Keratinocyte (primary cell): Measurements from ENCODE around the gene TMEM259. TPM values are rescaled to one million over a fixed set of nuclear protein-coding genes. Genes with fewer than 3 reads are reported as not detected.
A peak's percentile ranks its signal among the peaks of the same experiment; 100 is the strongest.

Experiments used
- DNase-seq: peaks from one replicate; pipeline ENCODE4 v3.0.0-alpha.2; 2011; ENCODE audit warnings: low read depth, missing footprints, low spot score
- FAIRE-seq: peaks from 2 replicates; lab custom pipeline; 2011; peaks lifted over from hg19 to GRCh38; lab: Jason Lieb, UNC
- H2AFZ ChIP-seq: 2 replicates; pipeline ENCODE4 v1.6.0; 2012; ENCODE audit warnings: low read length, control low read depth, inconsistent platforms; ENCODE audit not compliant: control insufficient read depth
- H3K27ac ChIP-seq: 2 replicates; pipeline ENCODE4 v1.5.1; 2011; ENCODE audit warnings: low read length; ENCODE audit not compliant: control insufficient read depth, insufficient read depth
- H3K27me3 ChIP-seq: 3 replicates; pipeline ENCODE4 v1.6.0; 2011; ENCODE audit warnings: low read length; ENCODE audit not compliant: control insufficient read depth, insufficient read depth; ENCODE audit errors: extremely low read depth
- H3K36me3 ChIP-seq, 2 experiments: 2 replicates in 1 of 2; 3 replicates in 1 of 2; pipeline ENCODE4 v1.5.1; 2011; ENCODE audit warnings: low read length in 2 of 2, mild to moderate bottlenecking in 1 of 2; ENCODE audit not compliant: control insufficient read depth in 2 of 2, insufficient read depth in 2 of 2; ENCODE audit errors: extremely low read depth in 1 of 2
- H3K4me1 ChIP-seq: 3 replicates; pipeline ENCODE4 v1.5.1; 2011; ENCODE audit warnings: low read length; ENCODE audit not compliant: control insufficient read depth, insufficient read depth; ENCODE audit errors: extremely low read depth
- H3K4me2 ChIP-seq: 3 replicates; pipeline ENCODE4 v1.6.0; 2011; ENCODE audit warnings: low read depth, low read length; ENCODE audit not compliant: control insufficient read depth, insufficient read depth; ENCODE audit errors: extremely low read depth
- H3K4me3 ChIP-seq, 3 experiments: fragments of 200-600 bp in 1 of 3; sonication (generic) in 1 of 3; 2 replicates in 2 of 3; 3 replicates in 1 of 3; pipeline ENCODE4 v1.5.1; 2011 to 2016; ENCODE audit warnings: low read length in 3 of 3, mild to moderate bottlenecking in 3 of 3, control low read depth in 2 of 3, inconsistent platforms in 1 of 3, low read depth in 1 of 3, mixed read lengths in 1 of 3, mixed run types in 1 of 3, moderate library complexity in 1 of 3; ENCODE audit not compliant: control insufficient read depth in 2 of 3, insufficient read depth in 2 of 3; ENCODE audit errors: extremely low read depth in 1 of 3
- H3K79me2 ChIP-seq: 2 replicates; pipeline ENCODE4 v1.6.0; 2012; ENCODE audit warnings: low read length; ENCODE audit not compliant: control insufficient read depth, insufficient read depth
- H3K9ac ChIP-seq: 3 replicates; pipeline ENCODE4 v1.6.0; 2011; ENCODE audit warnings: low read length; ENCODE audit not compliant: control insufficient read depth, insufficient read depth; ENCODE audit errors: extremely low read depth
- H3K9me1 ChIP-seq: 3 replicates; pipeline ENCODE4 v1.6.0; 2011; ENCODE audit warnings: low read length; ENCODE audit not compliant: control insufficient read depth, insufficient read depth; ENCODE audit errors: extremely low read depth
- H3K9me3 ChIP-seq: 2 replicates; pipeline ENCODE4 v1.5.1; 2012; ENCODE audit warnings: low read depth, low read length; ENCODE audit not compliant: control insufficient read depth
- H4K20me1 ChIP-seq: 3 replicates; pipeline ENCODE4 v1.6.0; 2011; ENCODE audit warnings: low read length; ENCODE audit not compliant: control insufficient read depth, insufficient read depth; ENCODE audit errors: extremely low read depth
- CTCF ChIP-seq, 3 experiments: IDR thresholded peaks in 1 of 3; conservative IDR thresholded peaks in 1 of 3; optimal IDR thresholded peaks in 1 of 3; 2 replicates in 2 of 3; 3 replicates in 1 of 3; pipeline versions ENCODE3 to v1.5.1; 2011; ENCODE audit warnings: low read length in 3 of 3, mild to moderate bottlenecking in 3 of 3, moderate library complexity in 2 of 3, control low read depth in 1 of 3, inconsistent platforms in 1 of 3; ENCODE audit not compliant: insufficient read depth in 2 of 3; ENCODE audit errors: extremely low read depth in 1 of 3
- EZH2 ChIP-seq: IDR thresholded peaks from one replicate; pipeline ENCODE4 v1.6.1; 2012; ENCODE audit warnings: inconsistent platforms, mild to moderate bottlenecking, low read length, moderate library complexity
- dilution Hi-C: fragments of 300-500 bp; cut with MboI; formaldehyde crosslinking; loops from one replicate; pipeline ENCODE4 v1.7.0; 2020; ENCODE audit warnings: low sequenced_read_pairs; ENCODE audit not compliant: extremely low pct_ligation_motif_present
- polyA plus RNA-seq, 5 experiments: library from polyadenylated mRNA; depleted of rRNA in 3 of 5; stranded (reverse) in 3 of 5; stranded (forward) in 1 of 5; unstranded in 1 of 5; fragments of >200 nt; gene quantifications; 1 replicate in 1 of 5; 2 replicates in 3 of 5; 3 replicates in 1 of 5; pipeline versions ENCODE4 v1.2.1 to v1.2.3, GENCODE V29; 2011 to 2012; ENCODE audit warnings: missing spikeins in 2 of 5, low read depth in 1 of 5, low replicate concordance in 1 of 5

TMEM259 gene
- polyA plus RNA-seq, 1 donor (not counting 4 experiments of a cell fraction or from before 2014, with no cell fraction given), result 61.5 TPM

DNA sequence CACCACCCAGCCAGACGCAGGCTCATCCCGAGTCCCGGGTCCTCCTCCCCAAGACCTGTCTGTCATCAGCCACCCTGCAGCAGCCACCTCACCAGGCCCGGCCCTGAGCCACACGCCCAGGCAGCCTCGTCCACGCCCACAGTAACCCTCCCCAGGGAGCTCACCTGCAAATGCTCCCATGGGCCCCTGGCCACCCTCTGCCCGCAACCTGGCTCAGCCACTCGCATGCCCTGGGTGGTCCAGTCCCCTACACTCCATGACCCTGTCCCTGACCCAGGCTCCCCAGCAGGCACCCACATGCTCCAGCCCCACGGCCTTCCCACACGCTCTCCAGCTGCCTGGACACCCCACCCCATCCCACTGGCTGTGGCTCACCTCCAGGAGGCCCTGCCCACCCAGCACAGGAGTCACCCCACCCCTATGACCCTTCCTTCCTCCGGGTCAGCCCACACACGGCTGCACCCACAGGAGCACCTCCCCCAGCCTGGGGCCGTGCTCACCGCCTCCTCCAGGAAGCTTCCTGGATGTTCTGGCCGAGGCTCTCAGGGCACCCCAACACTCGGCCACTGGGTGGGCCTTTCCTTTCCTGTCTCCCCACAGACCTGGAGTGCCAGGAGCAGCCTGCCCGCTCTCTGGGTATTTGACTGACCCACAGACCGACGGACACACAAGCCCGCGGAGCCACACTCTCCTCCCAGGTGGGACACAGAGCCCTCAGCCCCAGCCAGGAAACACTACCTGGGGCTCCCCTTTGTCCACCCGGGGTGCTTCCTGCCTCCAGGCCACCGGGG, 3.6 kb downstream of the TMEM259 start:
- no peaks in the 10 kb centered on the region for H3K27me3 ChIP-seq
- FAIRE-seq (peak; percentile 51), DNase-seq (no peak)
- peaks cover 4% of the 10 kb centered on the region for H3K9me1 ChIP-seq
- H3K9me3 ChIP-seq, result no peaks in the 10 kb centered on the region
- TF ChIP-seq CTCF (optimal IDR thresholded peaks at IDR 0.05 in 1 of 3, IDR thresholded peaks at IDR 0.05 in 1 of 3, conservative IDR thresholded peaks at IDR 0.05 in 1 of 3; ENCODE audit: extremely low read depth in 1 of 3, insufficient read depth in 2 of 3, low read length in 3 of 3) (no peak), EZH2 (no peak)
- peaks cover 82% of the 10 kb centered on the region for H3K79me2 ChIP-seq
- peaks cover 31% of the 10 kb centered on the region for H4K20me1 ChIP-seq
- peak overlapping the region; percentile 81 for H3K4me2 ChIP-seq
- peak overlapping the region; percentile 0 to 38 (median 37) for H3K4me3 ChIP-seq
- peak overlapping the region; percentile 60 for H3K27ac ChIP-seq
- H3K9ac ChIP-seq, result peak overlapping the region; percentile 34
- H3K4me1 ChIP-seq, result peaks cover 38% of the 10 kb centered on the region
- peaks cover 4 to 11% of the 10 kb centered on the region in 2 experiments for H3K36me3 ChIP-seq
- dilution Hi-C loops, result no loop called here
- H2AFZ ChIP-seq, result no peak overlapping the region

DNA sequence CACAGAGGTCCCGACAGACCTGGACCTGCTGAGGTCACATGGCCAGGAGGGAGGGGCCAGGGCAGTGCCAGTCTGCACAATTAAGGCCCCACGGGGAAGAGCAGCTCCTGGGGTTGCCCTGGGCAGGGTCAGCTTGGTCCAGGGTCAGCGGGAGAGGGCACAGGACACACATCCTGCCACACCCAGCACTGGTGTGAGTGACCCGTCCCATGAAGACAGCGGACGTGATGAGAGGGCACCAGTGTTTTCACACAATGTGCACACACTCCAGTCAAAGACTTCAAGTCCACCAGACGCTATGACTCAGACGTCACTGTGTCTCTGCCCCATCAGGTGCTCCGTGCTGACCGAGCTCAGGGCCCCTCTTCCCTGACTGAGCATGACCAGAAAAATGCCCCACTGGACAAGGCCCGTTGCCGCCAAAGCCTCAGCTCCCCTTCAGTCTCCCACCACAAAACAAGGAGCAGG, 4.2 kb downstream of the TMEM259 start:
- H3K27me3 ChIP-seq, result no peaks in the 10 kb centered on the region
- peaks cover 7 to 11% of the 10 kb centered on the region in 2 experiments for H3K36me3 ChIP-seq
- DNase-seq (no peak), FAIRE-seq (peak; percentile 73)
- H3K9me3 ChIP-seq, result no peaks in the 10 kb centered on the region
- H3K27ac ChIP-seq, result peak overlapping the region; percentile 60
- peaks cover 31% of the 10 kb centered on the region for H4K20me1 ChIP-seq
- H2AFZ ChIP-seq, result no peak overlapping the region
- peaks cover 4% of the 10 kb centered on the region for H3K9me1 ChIP-seq
- H3K4me3 ChIP-seq, result peak overlapping the region in 2 of 3 experiments; percentile 0 to 32
- peaks cover 82% of the 10 kb centered on the region for H3K79me2 ChIP-seq
- H3K4me2 ChIP-seq, result peak overlapping the region; percentile 81
- H3K4me1 ChIP-seq, result peaks cover 38% of the 10 kb centered on the region
- dilution Hi-C loops, result no loop called here
- no peak for TF ChIP-seq EZH2
- no peak for TF ChIP-seq CTCF (optimal IDR thresholded peaks at IDR 0.05 in 1 of 3, IDR thresholded peaks at IDR 0.05 in 1 of 3, conservative IDR thresholded peaks at IDR 0.05 in 1 of 3; ENCODE audit: extremely low read depth in 1 of 3, insufficient read depth in 2 of 3, low read length in 3 of 3)
- peak overlapping the region; percentile 34 for H3K9ac ChIP-seq
